K562 (cell line): ENCODE measurements around the gene TFPT. TPM values are rescaled to one million over a fixed set of nuclear protein-coding genes. Genes with fewer than 3 reads are reported as not detected.

ENCODE experiments used
- CHD7 ChIP-seq: fragments of 200-600 bp; sonication (generic); IDR thresholded peaks from one replicate; pipeline ENCODE4 v1.6.1; 2012; ENCODE audit warnings: mild to moderate bottlenecking, low read depth, low read length, inconsistent platforms
- polyA plus RNA-seq, 8 experiments: library from polyadenylated mRNA; depleted of rRNA in 4 of 8; stranded (reverse) in 5 of 8; unstranded in 3 of 8; fragments of >200 nt; fragmentation: Nextera tagmentation in 2 of 8; fragmentation: Illumina TruSeq in 1 of 8; extraction: Ambion mirVana in 2 of 8; extraction: Trizol in 1 of 8; gene quantifications; 2 replicates each; pipeline versions ENCODE4 v1.2.1 to v1.2.3, GENCODE V29; 2011 to 2014; ENCODE audit warnings: inconsistent platforms in 1 of 8, missing spikeins in 1 of 8
- total RNA-seq, 7 experiments: library from RNA; depleted of rRNA in 6 of 7; stranded (reverse); fragments of >200 nt in 6 of 7; fragmentation: Illumina TruSeq in 2 of 7; extraction: Trizol in 2 of 7; gene quantifications; 2 replicates each; pipeline versions ENCODE4 v1.2.1 to v1.2.3, GENCODE V29; 2011 to 2021; ENCODE audit warnings: low replicate concordance in 1 of 7
- TF ChIP-seq, protein P1 (sequence below), 2 experiments: fragments of 450-650 bp; formaldehyde crosslinking in 1 of 2; IDR thresholded peaks; 2 replicates each; pipeline versions ENCODE4 v1.4.0 to v1.6.1; 2014 to 2020; ENCODE audit warnings: mild to moderate bottlenecking in 2 of 2, borderline replicate concordance in 1 of 2, low read depth in 1 of 2

TFPT gene
- total and polyA plus RNA-seq, 9 of the 15 experiments (the other 6 are each of a cell fraction or from before 2014, with no cell fraction given) = 0.72 to 16.4 (median 9.2) TPM

DNA sequence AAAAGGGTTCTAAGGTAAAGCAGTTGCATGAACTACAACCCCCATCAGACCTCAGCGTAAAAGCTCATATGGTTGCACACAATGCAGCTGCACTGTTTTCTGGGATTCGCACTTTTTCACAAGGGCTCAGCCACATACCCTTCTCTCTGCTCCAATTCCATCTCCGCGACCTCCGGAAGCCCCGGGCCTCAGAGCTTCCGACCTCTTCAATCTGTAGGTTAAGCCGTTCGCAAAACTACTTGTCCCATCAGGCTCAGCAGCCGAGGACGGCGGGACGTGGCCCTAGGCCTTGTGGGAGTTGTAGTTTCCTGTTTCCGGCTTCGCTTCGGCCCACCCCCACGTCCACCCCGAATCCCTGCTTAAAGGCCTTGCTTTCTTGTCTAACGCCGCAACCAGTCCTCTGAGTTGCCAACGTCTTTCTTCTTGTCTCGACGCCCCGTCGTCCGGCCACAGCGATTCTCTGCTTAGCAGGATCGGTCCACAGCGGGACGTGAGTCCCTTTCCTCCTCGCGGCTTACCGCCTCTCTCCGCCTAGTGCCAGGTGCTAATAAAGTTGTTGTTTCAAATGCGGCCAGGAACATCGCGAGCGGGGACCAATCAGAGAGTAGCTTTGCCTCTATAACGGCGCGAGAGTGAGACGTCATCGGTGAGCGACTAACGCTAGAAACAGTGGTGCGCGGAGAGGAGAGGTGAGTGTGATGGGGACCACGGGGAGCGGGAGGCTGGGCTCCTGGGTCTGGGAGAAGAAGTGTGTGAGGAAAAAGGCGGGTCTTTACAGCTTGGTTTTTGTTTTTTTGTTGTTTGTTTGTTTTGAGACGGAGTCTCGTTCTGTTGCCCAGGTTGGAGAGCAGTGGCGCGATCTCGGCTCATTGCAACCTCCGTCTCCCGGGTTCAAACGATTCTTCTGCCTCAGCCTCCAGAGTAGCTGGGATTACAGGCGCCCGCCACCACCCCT is at the start of gene TFPT, which contains the start of gene PRPF31 (continued):
- no peak for TF ChIP-seq CHD7
- TF ChIP-seq, protein P1, sequence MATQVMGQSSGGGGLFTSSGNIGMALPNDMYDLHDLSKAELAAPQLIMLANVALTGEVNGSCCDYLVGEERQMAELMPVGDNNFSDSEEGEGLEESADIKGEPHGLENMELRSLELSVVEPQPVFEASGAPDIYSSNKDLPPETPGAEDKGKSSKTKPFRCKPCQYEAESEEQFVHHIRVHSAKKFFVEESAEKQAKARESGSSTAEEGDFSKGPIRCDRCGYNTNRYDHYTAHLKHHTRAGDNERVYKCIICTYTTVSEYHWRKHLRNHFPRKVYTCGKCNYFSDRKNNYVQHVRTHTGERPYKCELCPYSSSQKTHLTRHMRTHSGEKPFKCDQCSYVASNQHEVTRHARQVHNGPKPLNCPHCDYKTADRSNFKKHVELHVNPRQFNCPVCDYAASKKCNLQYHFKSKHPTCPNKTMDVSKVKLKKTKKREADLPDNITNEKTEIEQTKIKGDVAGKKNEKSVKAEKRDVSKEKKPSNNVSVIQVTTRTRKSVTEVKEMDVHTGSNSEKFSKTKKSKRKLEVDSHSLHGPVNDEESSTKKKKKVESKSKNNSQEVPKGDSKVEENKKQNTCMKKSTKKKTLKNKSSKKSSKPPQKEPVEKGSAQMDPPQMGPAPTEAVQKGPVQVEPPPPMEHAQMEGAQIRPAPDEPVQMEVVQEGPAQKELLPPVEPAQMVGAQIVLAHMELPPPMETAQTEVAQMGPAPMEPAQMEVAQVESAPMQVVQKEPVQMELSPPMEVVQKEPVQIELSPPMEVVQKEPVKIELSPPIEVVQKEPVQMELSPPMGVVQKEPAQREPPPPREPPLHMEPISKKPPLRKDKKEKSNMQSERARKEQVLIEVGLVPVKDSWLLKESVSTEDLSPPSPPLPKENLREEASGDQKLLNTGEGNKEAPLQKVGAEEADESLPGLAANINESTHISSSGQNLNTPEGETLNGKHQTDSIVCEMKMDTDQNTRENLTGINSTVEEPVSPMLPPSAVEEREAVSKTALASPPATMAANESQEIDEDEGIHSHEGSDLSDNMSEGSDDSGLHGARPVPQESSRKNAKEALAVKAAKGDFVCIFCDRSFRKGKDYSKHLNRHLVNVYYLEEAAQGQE (IDR thresholded peaks at IDR 0.05; ENCODE audit: borderline replicate concordance) = no peak
- TF ChIP-seq, protein P1 (CRISPR knock-in tag; IDR thresholded peaks at IDR 0.05; ENCODE audit: low read depth) = peak; percentile 77
